Stomach smooth muscle (tissue), 2 donors: ENCODE results near the gene SRSF2.
A peak's percentile ranks its signal among the peaks of the same experiment; 100 is the strongest.
"Not testable (repeated sequence)": the region's sequence is repeated elsewhere in the genome, so short reads cannot be mapped to it uniquely, and the experiment has no call there.

Experiments used
- H3K27ac ChIP-seq: one replicate; pipeline ENCODE4 v1.7.0; 2013; ENCODE audit warnings: mild to moderate bottlenecking, low read length, inconsistent platforms
- H3K27me3 ChIP-seq, 2 donors: one replicate each; pipeline ENCODE4 v1.7.0; 2013; ENCODE audit warnings: low read length in 2 of 2; ENCODE audit not compliant: insufficient read depth in 2 of 2, control insufficient read depth in 1 of 2
- H3K36me3 ChIP-seq, 2 donors: one replicate each; pipeline ENCODE4 v1.7.0; 2013; ENCODE audit warnings: low read length in 2 of 2; ENCODE audit not compliant: control insufficient read depth in 2 of 2, insufficient read depth in 2 of 2
- H3K4me1 ChIP-seq: one replicate; pipeline ENCODE4 v1.7.0; 2013; ENCODE audit warnings: low read length; ENCODE audit not compliant: control insufficient read depth, insufficient read depth
- H3K4me3 ChIP-seq, 2 donors: one replicate each; pipeline ENCODE4 v1.7.0; 2013; ENCODE audit warnings: low read length in 2 of 2
- H3K9ac ChIP-seq, 2 donors: one replicate each; pipeline ENCODE4 v1.7.0; 2013; ENCODE audit warnings: low read length in 2 of 2, mild to moderate bottlenecking in 1 of 2
- H3K9me3 ChIP-seq, 2 donors: one replicate each; pipeline ENCODE4 v1.7.0; 2013; ENCODE audit warnings: low read length in 2 of 2; ENCODE audit not compliant: control insufficient read depth in 2 of 2
- donor health status: healthy.
- donor health status: Pancreatic carcinoma.

The SRSF2 gene

DNA sequence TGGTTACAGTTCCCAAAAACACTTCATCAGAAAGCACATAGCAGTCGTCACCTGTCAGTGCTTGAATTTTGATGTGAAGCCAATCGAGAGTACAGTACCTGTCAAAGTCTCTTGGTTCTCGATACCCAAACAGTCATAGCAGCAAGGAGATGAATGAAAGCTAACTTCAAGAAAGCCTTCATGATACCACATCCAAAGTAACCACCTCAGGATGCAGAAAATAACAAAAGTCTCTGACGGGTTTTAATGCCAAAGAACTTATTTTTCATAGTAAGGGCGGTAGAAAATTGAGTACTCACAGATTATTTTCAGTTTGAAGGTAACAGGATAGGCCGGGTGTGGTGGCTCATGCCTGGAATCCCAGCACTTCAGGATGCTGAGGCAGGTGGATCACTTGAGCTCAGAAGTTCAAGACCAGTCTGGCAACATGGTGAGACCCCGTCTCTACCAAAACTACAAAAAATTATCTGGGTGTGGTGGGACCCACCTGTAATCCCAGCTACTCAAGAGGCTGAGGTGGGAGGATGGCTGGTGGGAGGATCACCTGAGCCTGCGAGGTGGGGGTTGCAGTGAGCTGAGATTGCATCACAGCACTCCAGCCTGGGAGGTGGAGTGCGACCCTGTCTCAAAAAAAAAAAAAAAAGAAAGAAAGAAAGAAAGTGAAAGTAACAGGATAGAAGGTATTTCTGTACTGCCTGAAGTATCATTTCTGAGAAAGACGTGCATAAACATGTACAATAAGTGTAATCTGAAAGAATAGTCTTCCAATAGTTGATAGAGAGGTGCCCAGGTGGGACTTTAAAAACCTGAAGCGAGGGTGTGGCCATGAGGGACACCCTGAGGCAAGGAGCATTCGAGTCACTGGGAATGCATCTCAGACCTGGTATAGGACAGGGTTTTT, 16.2 kb upstream of the SRSF2 start:
- no peak overlapping the region for H3K9ac ChIP-seq
- no peak overlapping the region for H3K4me3 ChIP-seq
- peaks cover 13 to 17% of the 10 kb centered on the region in 2 donors for H3K36me3 ChIP-seq

DNA sequence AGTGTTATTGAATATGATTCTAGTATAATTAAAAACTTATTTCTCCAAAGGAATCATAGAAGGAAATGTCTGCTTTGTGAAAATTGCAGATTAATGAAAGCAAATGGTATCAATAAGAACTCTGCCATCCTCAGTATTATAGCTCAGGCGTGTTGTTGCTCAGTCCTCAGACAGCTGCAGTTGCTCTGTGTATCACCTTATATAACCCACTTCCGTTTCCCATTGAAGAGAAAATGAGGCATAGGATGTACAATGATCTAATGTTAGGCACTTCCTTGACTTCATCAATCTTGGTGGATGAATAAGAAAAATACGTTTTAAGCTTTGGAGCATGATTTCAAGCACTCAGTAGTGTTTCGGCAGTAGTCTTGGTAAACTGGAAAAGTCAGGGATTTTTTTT, 14.9 kb upstream of the SRSF2 start:
- Histone ChIP-seq H3K36me3 (peaks cover 10 to 15% of the 10 kb centered on the region in 2 donors), H3K9ac (no peak overlapping the region), H3K4me3 (no peak overlapping the region), H3K27me3 (no peaks in the 10 kb centered on the region), H3K4me1 (no peaks in the 10 kb centered on the region), H3K9me3 (no peaks in the 10 kb centered on the region), H3K27ac (no peak overlapping the region)

More for the DNA sequence above, 16.2 kb upstream of the SRSF2 start:
- H3K4me1 ChIP-seq: no peaks in the 10 kb centered on the region
- H3K27ac ChIP-seq: no peak overlapping the region
- no peaks in the 10 kb centered on the region for H3K9me3 ChIP-seq
- H3K27me3 ChIP-seq: no peaks in the 10 kb centered on the region

DNA sequence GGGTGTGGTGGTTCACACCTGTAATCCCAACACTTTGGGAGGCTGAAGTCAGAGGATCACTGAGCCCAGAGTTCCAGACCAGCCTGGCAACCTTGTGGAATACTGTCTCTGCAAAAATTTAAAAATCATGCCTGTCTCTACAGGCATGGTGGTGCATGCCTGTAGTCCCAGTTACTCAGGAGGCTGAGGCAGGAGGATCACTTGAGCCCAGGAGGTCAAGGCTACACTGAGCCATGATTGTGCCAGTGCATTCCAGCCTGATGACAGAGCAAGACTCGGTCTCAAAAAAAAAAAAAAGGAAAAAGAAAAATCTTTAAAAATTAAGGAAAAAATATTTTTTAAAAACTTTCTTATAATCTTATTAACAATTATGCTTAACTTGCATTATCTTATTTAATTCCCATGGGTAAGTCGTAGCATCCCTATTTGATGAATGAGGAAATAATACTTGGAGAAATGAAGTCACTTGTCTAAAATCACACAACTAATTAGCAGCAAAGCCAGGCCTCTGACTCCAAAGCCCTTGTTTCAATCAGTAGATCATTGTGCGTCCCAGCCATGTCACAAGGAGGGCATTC, 14.4 kb upstream of the SRSF2 start:
- H3K27ac ChIP-seq: no peak overlapping the region
- H3K36me3 ChIP-seq: peaks cover 9 to 13% of the 10 kb centered on the region in 2 donors
- H3K4me1 ChIP-seq: no peaks in the 10 kb centered on the region
- no peaks in the 10 kb centered on the region for H3K9me3 ChIP-seq
- no peaks in the 10 kb centered on the region for H3K27me3 ChIP-seq
- no peak overlapping the region for H3K9ac ChIP-seq
- no peak overlapping the region for H3K4me3 ChIP-seq

DNA sequence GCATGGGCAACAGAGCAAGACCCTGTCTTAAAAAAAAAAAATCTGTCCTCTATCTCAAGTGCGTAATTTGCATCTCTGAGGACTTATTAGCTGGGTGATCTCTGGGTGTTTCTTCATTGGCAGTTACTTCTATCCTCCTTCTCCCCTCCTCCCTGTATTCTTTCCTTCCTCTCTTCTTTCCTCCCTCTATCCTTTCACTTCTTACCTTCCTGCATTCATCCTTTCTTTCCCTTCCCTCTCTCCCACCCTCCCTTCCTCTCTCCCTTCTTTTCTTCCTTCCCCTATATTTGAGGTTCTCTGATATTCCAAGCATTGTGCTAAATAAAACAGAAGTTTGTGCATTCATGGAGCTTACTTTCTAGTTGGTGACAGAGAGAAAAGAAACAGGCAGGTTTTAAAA, 11.5 kb upstream of the SRSF2 start:
- Histone ChIP-seq H3K27me3 (no peaks in the 10 kb centered on the region), H3K9ac (no peak overlapping the region), H3K36me3 (peaks cover 22 to 27% of the 10 kb centered on the region in 2 donors), H3K4me1 (no peaks in the 10 kb centered on the region), H3K9me3 (no peaks in the 10 kb centered on the region), H3K4me3 (no peak overlapping the region), H3K27ac (no peak overlapping the region)

DNA sequence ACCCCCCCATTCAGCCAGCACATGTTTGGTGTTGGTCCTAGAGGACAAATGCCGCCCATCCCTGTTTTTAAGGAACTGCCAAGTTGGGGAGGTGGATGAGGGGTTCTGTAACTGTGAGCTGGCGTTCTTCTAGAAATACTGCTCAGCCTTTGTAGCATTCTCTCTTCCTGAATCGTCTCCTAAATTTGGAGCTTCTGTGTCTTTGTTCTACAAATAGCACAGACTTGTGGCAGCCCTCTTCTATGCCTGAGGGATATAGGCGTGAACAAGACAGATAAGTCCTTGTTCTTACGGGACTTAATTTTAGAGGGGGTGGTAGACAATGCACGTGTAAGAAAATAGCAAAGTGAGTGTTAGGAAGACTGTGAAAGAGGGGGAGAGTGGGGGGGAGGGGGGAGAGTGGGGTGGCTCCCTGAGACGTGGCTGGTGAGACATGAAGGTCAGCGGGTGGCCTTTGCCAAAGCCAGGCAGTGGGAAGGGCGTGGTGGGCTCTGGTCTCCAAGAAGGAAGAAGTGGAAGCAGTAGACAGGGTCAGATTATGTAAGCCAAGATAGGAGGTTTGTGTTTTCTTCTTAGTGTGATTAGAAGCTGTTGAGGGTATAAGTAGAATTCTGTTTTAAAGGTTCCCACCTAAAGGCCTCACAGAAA, 10.7 kb upstream of the SRSF2 start:
- Histone ChIP-seq H3K36me3 (peaks cover 22 to 27% of the 10 kb centered on the region in 2 donors), H3K4me1 (no peaks in the 10 kb centered on the region), H3K9me3 (no peaks in the 10 kb centered on the region), H3K4me3 (no peak overlapping the region), H3K27ac (no peak overlapping the region), H3K27me3 (no peaks in the 10 kb centered on the region), H3K9ac (no peak overlapping the region)

DNA sequence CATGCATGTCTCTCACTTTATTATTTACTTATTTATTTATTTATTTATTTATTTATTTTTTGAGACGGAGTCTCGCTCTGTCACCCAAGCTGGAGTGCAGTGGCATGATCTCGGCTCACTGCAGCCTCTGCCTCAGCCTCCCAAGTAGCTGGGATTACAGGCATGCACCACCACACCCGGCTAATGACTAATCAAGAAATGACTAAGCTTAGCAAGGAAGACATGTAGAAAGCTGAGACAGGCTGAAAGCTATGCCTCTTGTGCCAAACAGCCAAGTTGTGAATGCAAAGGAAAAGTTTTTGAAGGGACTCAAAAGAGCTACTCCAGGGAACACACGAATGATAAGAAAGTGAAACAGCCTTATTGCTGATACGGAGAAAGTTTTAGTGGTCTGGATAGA, 8.7 kb upstream of the SRSF2 start:
- peaks cover 23 to 28% of the 10 kb centered on the region in 2 donors for H3K36me3 ChIP-seq

DNA sequence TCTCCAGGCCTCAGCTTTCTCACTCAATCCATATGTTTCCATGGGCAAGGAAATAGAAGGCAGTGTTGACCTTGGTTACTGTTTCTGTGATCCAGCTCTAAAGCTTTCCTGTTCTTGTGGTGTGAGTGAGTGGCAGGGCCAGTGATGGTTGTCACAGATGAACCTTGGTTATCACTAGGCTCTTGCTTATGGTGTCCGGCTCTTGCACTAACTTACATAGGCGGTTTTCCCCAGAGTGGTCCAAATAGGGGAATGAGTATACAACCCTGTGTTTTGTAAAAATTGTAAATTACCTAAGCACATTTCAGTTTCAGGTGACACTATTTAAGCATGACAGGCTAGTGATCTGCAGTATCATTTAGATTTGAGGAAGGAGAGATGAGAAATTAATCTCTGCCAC, 7.6 kb upstream of the SRSF2 start:
- Histone ChIP-seq H3K9ac (no peak overlapping the region), H3K4me1 (peaks cover 7% of the 10 kb centered on the region), H3K36me3 (peaks cover 23 to 26% of the 10 kb centered on the region in 2 donors), H3K27me3 (no peaks in the 10 kb centered on the region), H3K9me3 (no peaks in the 10 kb centered on the region), H3K4me3 (no peak overlapping the region), H3K27ac (no peak overlapping the region)

More for the DNA sequence above, 8.7 kb upstream of the SRSF2 start:
- not testable (repeated sequence) for H3K4me3 ChIP-seq, H3K27me3 ChIP-seq, H3K9me3 ChIP-seq, H3K9ac ChIP-seq, H3K27ac ChIP-seq, H3K4me1 ChIP-seq

DNA sequence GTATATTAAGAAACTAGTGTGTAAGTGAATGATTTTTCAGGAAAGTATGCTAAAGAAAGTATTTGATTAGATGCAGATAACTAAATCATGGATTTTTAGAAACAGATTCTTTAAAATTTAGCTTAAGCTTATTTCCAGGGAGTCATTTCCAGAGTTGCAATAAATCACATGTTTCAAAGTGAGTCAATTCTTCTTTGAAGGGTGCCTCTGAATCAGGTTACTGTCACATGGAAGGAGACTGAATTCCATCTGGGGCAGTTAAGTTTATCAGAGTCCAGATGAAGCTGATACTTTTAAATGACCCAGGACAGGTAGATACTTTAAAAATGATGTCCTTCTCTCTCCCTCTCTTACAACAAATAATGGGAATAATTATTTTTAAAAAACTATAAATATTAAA, 5.8 kb upstream of the SRSF2 start:
- Histone ChIP-seq H3K9ac (no peak overlapping the region), H3K4me3 (no peak overlapping the region), H3K27ac (no peak overlapping the region), H3K27me3 (no peaks in the 10 kb centered on the region), H3K4me1 (peaks cover 11% of the 10 kb centered on the region), H3K9me3 (no peaks in the 10 kb centered on the region), H3K36me3 (peaks cover 21 to 23% of the 10 kb centered on the region in 2 donors)

DNA sequence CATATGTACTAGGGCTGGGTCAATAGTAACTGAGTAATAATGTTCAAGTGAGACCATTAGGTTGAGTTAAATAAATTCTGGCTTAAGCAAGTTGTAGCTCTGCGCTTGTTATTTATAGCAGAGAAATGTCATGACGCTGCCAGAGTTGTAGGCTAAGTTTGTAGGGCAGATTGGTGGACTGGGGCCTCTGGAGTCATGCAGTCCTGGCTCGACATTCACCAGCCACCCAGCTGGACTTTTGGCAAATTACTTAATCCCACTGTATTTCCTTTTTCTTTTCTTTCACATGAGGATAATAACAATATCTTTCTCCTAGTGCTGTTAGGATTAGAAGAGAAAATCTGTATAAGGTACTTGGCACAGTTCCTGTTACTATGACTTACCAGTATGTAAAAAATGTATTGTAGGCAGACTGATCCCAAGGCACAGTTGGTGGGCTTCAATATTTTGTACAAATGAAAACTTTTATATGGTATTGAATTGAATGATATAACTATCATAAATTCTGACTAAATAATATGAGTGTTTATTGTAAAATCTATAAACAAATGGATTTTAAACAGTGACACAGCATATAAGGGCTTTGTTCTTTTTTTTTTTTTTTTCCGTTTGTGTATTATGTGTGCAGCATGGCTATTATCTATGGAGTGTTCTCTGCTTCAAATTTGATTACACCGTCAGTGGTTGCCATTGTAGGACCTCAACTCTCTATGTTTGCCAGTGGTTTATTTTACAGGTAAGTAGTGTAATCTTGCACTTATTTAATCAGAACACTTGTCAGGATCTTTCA, 3.4 kb upstream of the SRSF2 start:
- Histone ChIP-seq H3K27me3 (no peaks in the 10 kb centered on the region), H3K4me1 (peaks cover 16% of the 10 kb centered on the region), H3K9me3 (no peaks in the 10 kb centered on the region), H3K9ac (no peak overlapping the region), H3K27ac (peak overlapping the region; percentile 67), H3K36me3 (peaks cover 20 to 25% of the 10 kb centered on the region in 2 donors), H3K4me3 (peak overlapping the region in 1 of 2 donors; percentile 40)

DNA sequence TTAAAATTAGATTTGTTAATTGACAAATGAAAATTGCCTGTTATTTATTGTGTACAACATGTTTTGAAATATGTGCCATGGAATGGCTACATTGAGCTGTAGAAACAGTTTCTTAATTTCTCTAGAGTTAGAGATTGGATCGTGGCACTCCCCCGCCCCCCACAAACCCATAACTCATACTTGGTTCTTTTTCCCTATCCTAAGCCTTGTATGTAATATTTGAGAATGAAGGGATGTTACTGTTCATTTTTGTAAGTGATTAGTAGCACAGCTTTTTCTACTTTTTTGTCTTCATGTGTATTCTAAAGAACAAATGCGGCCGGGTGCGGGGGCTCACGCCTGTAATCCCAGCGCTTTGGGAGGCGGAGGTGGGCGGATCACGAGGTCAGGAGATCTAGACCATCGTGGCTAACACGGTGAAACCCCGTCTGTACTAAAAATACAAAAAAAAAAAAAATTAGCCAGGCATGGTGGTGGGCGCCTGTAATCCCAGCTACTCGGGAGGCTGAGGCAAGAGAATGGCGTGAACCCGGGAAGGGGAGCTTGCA, 2.5 kb upstream of the SRSF2 start:
- peak overlapping the region; percentile 67 for H3K27ac ChIP-seq
- H3K36me3 ChIP-seq: peaks cover 11 to 22% of the 10 kb centered on the region in 2 donors
- H3K9ac ChIP-seq, H3K9me3 ChIP-seq, H3K27me3 ChIP-seq, H3K4me3 ChIP-seq: not testable (repeated sequence)
- peaks cover 21% of the 10 kb centered on the region for H3K4me1 ChIP-seq
